ENCODE data around the gene ING5.

Gene ING5

GRCh38 chr2:241768251-241768711, 66.4 kb downstream of the ING5 start:
- DNase-seq, result no peak
- in situ Hi-C loops (cut with HindIII; ENCODE audit: low pct_ligation_motif_present, low pct_unique_long_range_greater_than_20kb, low sequenced_read_pairs), result no loop called here

GRCh38 chr2:241768850-241769249, 67.0 kb downstream of the ING5 start:
- in situ Hi-C loops (cut with HindIII; ENCODE audit: low pct_ligation_motif_present, low pct_unique_long_range_greater_than_20kb, low sequenced_read_pairs), result no loop called here
- DNase-seq, result no peak

GRCh38 chr2:241769819-241770184, 68.0 kb downstream of the ING5 start:
- DNase-seq, result no peak
- in situ Hi-C loops (cut with HindIII; ENCODE audit: low pct_ligation_motif_present, low pct_unique_long_range_greater_than_20kb, low sequenced_read_pairs), result no loop called here

GRCh38 chr2:241770185-241770935, 68.5 kb downstream of the ING5 start:
- no peak for DNase-seq
- in situ Hi-C loops (cut with HindIII; ENCODE audit: low pct_ligation_motif_present, low pct_unique_long_range_greater_than_20kb, low sequenced_read_pairs), result no loop called here

GRCh38 chr2:241770936-241771285, 69.1 kb downstream of the ING5 start:
- in situ Hi-C loops (cut with HindIII; ENCODE audit: low pct_ligation_motif_present, low pct_unique_long_range_greater_than_20kb, low sequenced_read_pairs), result no loop called here

GRCh38 chr2:241771286-241772062, 69.6 kb downstream of the ING5 start:
- no peak for DNase-seq

More at GRCh38 chr2:241770936-241771285, 69.1 kb downstream of the ING5 start:
- no peak for DNase-seq

GRCh38 chr2:241772063-241772499, 70.2 kb downstream of the ING5 start:
- DNase-seq, result no peak
- in situ Hi-C loops (cut with HindIII; ENCODE audit: low pct_ligation_motif_present, low pct_unique_long_range_greater_than_20kb, low sequenced_read_pairs), result no loop called here

More at GRCh38 chr2:241771286-241772062, 69.6 kb downstream of the ING5 start:
- in situ Hi-C loops (cut with HindIII; ENCODE audit: low pct_ligation_motif_present, low pct_unique_long_range_greater_than_20kb, low sequenced_read_pairs), result no loop called here

GRCh38 chr2:241773511-241774418, 71.9 kb downstream of the ING5 start:
- DNase-seq, result no peak
- in situ Hi-C loops (cut with HindIII; ENCODE audit: low pct_ligation_motif_present, low pct_unique_long_range_greater_than_20kb, low sequenced_read_pairs), result no loop called here

- in situ Hi-C loops (cut with HindIII; ENCODE audit: low pct_ligation_motif_present, low pct_unique_long_range_greater_than_20kb, low sequenced_read_pairs), result no loop called here
- peak; percentile 70 for DNase-seq
Observed at GRCh38 chr2:241774419-241775222, 72.8 kb downstream of the ING5 start.

- peak; percentile 10 for DNase-seq
- in situ Hi-C loops (cut with HindIII; ENCODE audit: low pct_ligation_motif_present, low pct_unique_long_range_greater_than_20kb, low sequenced_read_pairs), result no loop called here
Observed at GRCh38 chr2:241775223-241776177, 73.7 kb downstream of the ING5 start.

- in situ Hi-C loops (cut with HindIII; ENCODE audit: low pct_ligation_motif_present, low pct_unique_long_range_greater_than_20kb, low sequenced_read_pairs), result no loop called here
- DNase-seq, result no peak
Observed at GRCh38 chr2:241776336-241777169, 74.7 kb downstream of the ING5 start, which contains the start of gene GAL3ST2. Gene GAL3ST2, plus strand, starts transcription at chr2:241776822. Its CDS starts 134 bp downstream, at chr2:241776956.

- in situ Hi-C loops (cut with HindIII; ENCODE audit: low pct_ligation_motif_present, low pct_unique_long_range_greater_than_20kb, low sequenced_read_pairs), result no loop called here
- DNase-seq, result no peak
Observed at GRCh38 chr2:241777170-241777685, 75.4 kb downstream of the ING5 start.

GRCh38 chr2:241777686-241778627, 76.1 kb downstream of the ING5 start:
- DNase-seq, result no peak
- in situ Hi-C loops (cut with HindIII; ENCODE audit: low pct_ligation_motif_present, low pct_unique_long_range_greater_than_20kb, low sequenced_read_pairs), result no loop called here

Measured in ACHN (cell line).